Measurements from ENCODE around the gene IGFL1.
"Not testable (repeated sequence)": the region's sequence is repeated elsewhere in the genome, so short reads cannot be mapped to it uniquely, and the experiment has no call there.

Gene IGFL1

GRCh38 chr19:46270521-46271256 lies 41.1 kb downstream of the IGFL1 start:
- DNase-seq (ENCODE audit: low spot score): no peak

DNA sequence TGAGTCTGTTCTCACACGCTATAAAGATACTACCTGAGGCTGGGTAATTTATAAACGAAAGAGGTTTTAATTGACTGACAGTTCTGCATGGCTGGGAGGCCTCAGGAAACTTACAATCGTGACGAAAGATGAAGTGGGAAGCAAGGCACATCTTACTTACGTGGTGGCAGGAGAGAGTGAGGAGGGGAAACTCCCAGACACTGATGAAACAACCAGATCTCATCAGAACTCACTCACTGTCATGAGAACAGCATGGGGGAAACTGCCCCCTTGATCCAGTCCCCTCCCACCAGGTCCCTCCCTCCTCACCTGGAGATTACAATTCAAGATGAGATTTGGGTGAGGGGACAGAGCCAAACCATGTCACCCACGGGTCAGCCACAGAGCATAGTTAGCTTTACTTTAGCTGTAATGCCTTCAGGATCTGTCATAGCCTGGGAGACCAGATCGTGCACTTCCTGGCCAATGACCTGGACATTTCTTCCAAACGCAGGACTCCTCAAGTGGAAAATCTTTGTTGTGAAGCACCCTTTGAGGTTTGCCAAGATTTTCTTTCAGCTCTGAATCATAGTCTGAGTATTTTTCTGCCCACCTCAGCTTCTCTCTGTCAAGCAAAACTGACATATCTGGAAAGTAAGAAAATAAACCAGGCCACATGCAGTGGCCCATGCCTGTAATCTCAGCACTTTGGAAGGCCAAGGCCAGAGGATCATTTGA lies 42.1 kb downstream of the IGFL1 start:
- no peak for DNase-seq (ENCODE audit: low spot score)

- not testable (repeated sequence) for DNase-seq (ENCODE audit: low spot score)
Measured at GRCh38 chr19:46273931-46274330, 44.4 kb downstream of the IGFL1 start.

- DNase-seq (ENCODE audit: low spot score): no peak
Measured at GRCh38 chr19:46279177-46279576, 49.6 kb downstream of the IGFL1 start.
